ENCODE data around the gene PCDHGA9. TPM values are rescaled to one million over a fixed set of nuclear protein-coding genes. Genes with fewer than 3 reads are reported as not detected.
A peak's percentile ranks its signal among the peaks of the same experiment; 100 is the strongest.
"Not testable (repeated sequence)": the region's sequence is repeated elsewhere in the genome, so short reads cannot be mapped to it uniquely, and the experiment has no call there.

The PCDHGA9 gene
- total and polyA plus RNA-seq, 2 donors, result 0.66 to 0.75 TPM

GRCh38 chr5:141393267-141393666 lies 9.3 kb upstream of the PCDHGA9 start:
- no peak for DNase-seq (ENCODE audit: low read depth in 6 of 9, low spot score in 9 of 9)
- Histone ChIP-seq H3K9me3 (ENCODE audit: control insufficient read depth in 2 of 2, insufficient read depth in 1 of 2, low read length in 1 of 2) (peaks cover 11 to 36% of the 10 kb centered on the region in 2 donors), H3K27me3 (ENCODE audit: control insufficient read depth in 2 of 2, insufficient read depth in 1 of 2, low read length in 1 of 2) (peaks cover 0 to 69% of the 10 kb centered on the region in 2 donors), H3K36me3 (ENCODE audit: control insufficient read depth in 2 of 2, insufficient read depth in 2 of 2, low read length in 1 of 2) (no peaks in the 10 kb centered on the region), H3K4me3 (ENCODE audit: low read length in 2 of 2) (no peak overlapping the region), H3K27ac (ENCODE audit: low read depth in 1 of 2, low read length in 1 of 2) (no peak overlapping the region), H3K4me1 (ENCODE audit: control insufficient read depth in 2 of 2, insufficient read depth in 2 of 2, low read length in 2 of 2) (no peaks in the 10 kb centered on the region)
- 45% methylated on average over 21 of the region's 21 CpGs for WGBS

GRCh38 chr5:141394401-141395187 lies 8.0 kb upstream of the PCDHGA9 start:
- H3K27ac ChIP-seq (ENCODE audit: low read depth in 1 of 2, low read length in 1 of 2); H3K4me3 ChIP-seq (ENCODE audit: low read length in 2 of 2); DNase-seq (ENCODE audit: low read depth in 6 of 9, low spot score in 9 of 9); H3K36me3 ChIP-seq (ENCODE audit: control insufficient read depth in 2 of 2, insufficient read depth in 2 of 2, low read length in 1 of 2); H3K4me1 ChIP-seq (ENCODE audit: control insufficient read depth in 2 of 2, insufficient read depth in 2 of 2, low read length in 2 of 2): not testable (repeated sequence)
- peaks cover 13 to 34% of the 10 kb centered on the region in 2 donors for H3K9me3 ChIP-seq (ENCODE audit: control insufficient read depth in 2 of 2, insufficient read depth in 1 of 2, low read length in 1 of 2)
- peaks cover 0 to 69% of the 10 kb centered on the region in 2 donors for H3K27me3 ChIP-seq (ENCODE audit: control insufficient read depth in 2 of 2, insufficient read depth in 1 of 2, low read length in 1 of 2)
- 45% methylated on average over 44 of the region's 53 CpGs for WGBS

DNA sequence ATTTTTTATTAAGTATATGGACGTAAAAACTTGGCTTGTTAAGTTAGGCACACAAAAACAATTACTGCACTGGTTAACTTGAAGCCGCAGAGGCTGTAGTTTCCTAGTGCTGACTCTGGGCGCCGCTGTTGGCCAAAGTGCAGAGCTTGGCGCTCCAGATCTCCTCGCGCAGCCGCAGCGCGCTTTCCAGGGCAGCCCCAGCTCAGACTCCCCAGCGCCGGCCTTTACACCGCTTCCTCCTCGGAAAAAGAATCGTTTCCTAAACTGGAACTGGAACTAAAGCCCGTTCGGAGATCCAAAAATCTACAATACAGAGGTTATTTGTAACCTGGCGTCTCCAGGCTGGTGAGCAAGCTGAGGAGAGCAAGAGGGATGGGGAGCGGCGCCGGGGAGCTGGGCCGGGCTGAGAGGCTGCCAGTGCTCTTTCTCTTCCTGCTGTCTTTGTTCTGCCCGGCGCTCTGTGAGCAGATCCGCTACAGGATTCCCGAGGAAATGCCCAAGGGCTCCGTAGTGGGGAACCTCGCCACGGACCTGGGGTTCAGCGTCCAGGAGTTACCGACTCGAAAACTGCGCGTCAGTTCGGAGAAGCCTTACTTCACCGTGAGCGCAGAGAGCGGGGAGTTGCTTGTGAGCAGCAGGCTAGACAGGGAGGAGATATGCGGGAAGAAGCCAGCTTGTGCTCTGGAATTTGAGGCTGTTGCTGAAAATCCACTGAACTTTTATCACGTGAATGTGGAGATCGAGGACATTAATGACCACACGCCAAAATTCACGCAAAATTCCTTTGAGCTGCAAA lies 4.6 kb upstream of the PCDHGA9 start, which contains the start of gene PCDHGB5:
Gene PCDHGB5, plus strand, starts transcription at position 192 of the 796 bp plus-strand sequence. Its CDS starts 181 bp downstream, at position 373.
- peak within 1 kb of the TSS in 1 of 2 donors; percentile 8 for H3K4me3 ChIP-seq (ENCODE audit: low read length in 2 of 2)
- H3K27me3 ChIP-seq (ENCODE audit: control insufficient read depth in 2 of 2, insufficient read depth in 1 of 2, low read length in 1 of 2), result peaks cover 2 to 67% of the 10 kb centered on the region in 2 donors
- 14% methylated on average over 25 of the region's 43 CpGs for WGBS
- peak in 1 of 9 donors; percentile 32 for DNase-seq (ENCODE audit: low read depth in 6 of 9, low spot score in 9 of 9)
- peaks cover 11 to 36% of the 10 kb centered on the region in 2 donors for H3K9me3 ChIP-seq (ENCODE audit: control insufficient read depth in 2 of 2, insufficient read depth in 1 of 2, low read length in 1 of 2)
- H3K27ac ChIP-seq (ENCODE audit: low read depth in 1 of 2, low read length in 1 of 2); H3K4me1 ChIP-seq (ENCODE audit: control insufficient read depth in 2 of 2, insufficient read depth in 2 of 2, low read length in 2 of 2); H3K36me3 ChIP-seq (ENCODE audit: control insufficient read depth in 2 of 2, insufficient read depth in 2 of 2, low read length in 1 of 2): not testable (repeated sequence)

DNA sequence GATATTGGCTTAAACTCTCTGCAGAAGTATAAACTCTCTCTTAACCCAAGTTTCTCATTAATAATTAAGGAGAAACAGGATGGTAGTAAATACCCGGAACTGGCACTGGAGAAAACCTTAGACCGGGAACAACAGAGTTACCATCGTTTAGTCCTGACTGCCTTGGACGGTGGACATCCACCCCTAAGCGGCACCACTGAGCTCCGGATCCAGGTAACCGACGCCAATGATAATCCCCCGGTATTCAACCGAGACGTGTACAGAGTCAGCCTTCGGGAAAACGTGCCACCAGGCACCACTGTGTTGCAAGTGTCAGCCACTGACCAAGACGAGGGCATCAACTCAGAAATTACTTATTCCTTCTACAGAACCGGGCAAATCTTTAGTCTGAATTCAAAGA lies 4.0 kb upstream of the PCDHGA9 start:
- H3K4me3 ChIP-seq (ENCODE audit: low read length in 2 of 2), result no peak overlapping the region
- peaks cover 2 to 67% of the 10 kb centered on the region in 2 donors for H3K27me3 ChIP-seq (ENCODE audit: control insufficient read depth in 2 of 2, insufficient read depth in 1 of 2, low read length in 1 of 2)
- DNase-seq (ENCODE audit: low read depth in 6 of 9, low spot score in 9 of 9), result no peak
- no peak overlapping the region for H3K27ac ChIP-seq (ENCODE audit: low read depth in 1 of 2, low read length in 1 of 2)
- no peaks in the 10 kb centered on the region for H3K36me3 ChIP-seq (ENCODE audit: control insufficient read depth in 2 of 2, insufficient read depth in 2 of 2, low read length in 1 of 2)
- 28% methylated on average over 15 of the region's 15 CpGs for WGBS
- no peaks in the 10 kb centered on the region for H3K4me1 ChIP-seq (ENCODE audit: control insufficient read depth in 2 of 2, insufficient read depth in 2 of 2, low read length in 2 of 2)
- peaks cover 8 to 37% of the 10 kb centered on the region in 2 donors for H3K9me3 ChIP-seq (ENCODE audit: control insufficient read depth in 2 of 2, insufficient read depth in 1 of 2, low read length in 1 of 2)

DNA sequence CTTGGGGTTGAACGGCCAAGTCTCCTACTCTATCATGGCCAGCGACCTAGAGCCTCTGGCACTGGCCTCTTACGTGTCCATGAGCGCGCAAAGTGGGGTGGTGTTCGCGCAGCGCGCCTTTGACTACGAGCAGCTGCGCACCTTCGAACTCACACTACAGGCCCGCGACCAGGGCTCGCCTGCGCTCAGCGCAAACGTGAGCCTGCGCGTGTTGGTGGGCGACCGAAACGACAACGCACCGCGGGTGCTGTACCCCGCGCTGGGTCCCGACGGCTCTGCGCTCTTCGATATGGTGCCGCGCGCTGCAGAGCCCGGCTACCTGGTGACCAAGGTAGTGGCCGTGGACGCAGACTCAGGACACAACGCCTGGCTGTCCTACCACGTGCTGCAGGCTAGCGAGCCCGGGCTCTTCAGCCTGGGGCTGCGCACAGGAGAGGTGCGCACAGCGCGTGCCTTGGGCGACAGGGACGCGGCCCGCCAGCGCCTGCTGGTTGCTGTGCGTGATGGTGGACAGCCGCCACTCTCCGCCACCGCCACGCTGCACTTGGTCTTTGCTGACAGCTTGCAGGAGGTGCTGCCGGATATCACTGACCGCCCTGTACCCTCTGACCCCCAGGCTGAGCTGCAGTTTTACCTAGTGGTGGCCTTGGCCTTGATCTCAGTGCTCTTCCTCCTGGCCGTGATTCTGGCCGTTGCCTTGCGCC lies 2.9 kb upstream of the PCDHGA9 start:
- DNase-seq (ENCODE audit: low read depth in 6 of 9, low spot score in 9 of 9), result no peak
- H3K9me3 ChIP-seq (ENCODE audit: control insufficient read depth in 2 of 2, insufficient read depth in 1 of 2, low read length in 1 of 2), result peaks cover 4 to 28% of the 10 kb centered on the region in 2 donors
- no peak overlapping the region for H3K4me3 ChIP-seq (ENCODE audit: low read length in 2 of 2)
- 38% methylated on average over 61 of the region's 61 CpGs for WGBS
- no peaks in the 10 kb centered on the region for H3K36me3 ChIP-seq (ENCODE audit: control insufficient read depth in 2 of 2, insufficient read depth in 2 of 2, low read length in 1 of 2)
- no peak overlapping the region for H3K27ac ChIP-seq (ENCODE audit: low read depth in 1 of 2, low read length in 1 of 2)
- no peaks in the 10 kb centered on the region for H3K4me1 ChIP-seq (ENCODE audit: control insufficient read depth in 2 of 2, insufficient read depth in 2 of 2, low read length in 2 of 2)
- peaks cover 2 to 67% of the 10 kb centered on the region in 2 donors for H3K27me3 ChIP-seq (ENCODE audit: control insufficient read depth in 2 of 2, insufficient read depth in 1 of 2, low read length in 1 of 2)

- no peak for DNase-seq (ENCODE audit: low read depth in 6 of 9, low spot score in 9 of 9)
- WGBS, result 37% methylated on average over 22 of the region's 22 CpGs
- Histone ChIP-seq H3K9me3 (ENCODE audit: control insufficient read depth in 2 of 2, insufficient read depth in 1 of 2, low read length in 1 of 2) (peaks cover 7 to 34% of the 10 kb centered on the region in 2 donors), H3K4me3 (ENCODE audit: low read length in 2 of 2) (no peak overlapping the region), H3K36me3 (ENCODE audit: control insufficient read depth in 2 of 2, insufficient read depth in 2 of 2, low read length in 1 of 2) (no peaks in the 10 kb centered on the region), H3K4me1 (ENCODE audit: control insufficient read depth in 2 of 2, insufficient read depth in 2 of 2, low read length in 2 of 2) (no peaks in the 10 kb centered on the region), H3K27ac (ENCODE audit: low read depth in 1 of 2, low read length in 1 of 2) (no peak overlapping the region), H3K27me3 (ENCODE audit: control insufficient read depth in 2 of 2, insufficient read depth in 1 of 2, low read length in 1 of 2) (peaks cover 5 to 70% of the 10 kb centered on the region in 2 donors)
Observed at GRCh38 chr5:141403387-141403786, 809 bp downstream of the PCDHGA9 start.

- H3K27me3 ChIP-seq (ENCODE audit: control insufficient read depth in 2 of 2, insufficient read depth in 1 of 2, low read length in 1 of 2), result peaks cover 19 to 79% of the 10 kb centered on the region in 2 donors
- H3K27ac ChIP-seq (ENCODE audit: low read depth in 1 of 2, low read length in 1 of 2); H3K4me1 ChIP-seq (ENCODE audit: control insufficient read depth in 2 of 2, insufficient read depth in 2 of 2, low read length in 2 of 2); H3K36me3 ChIP-seq (ENCODE audit: control insufficient read depth in 2 of 2, insufficient read depth in 2 of 2, low read length in 1 of 2): not testable (repeated sequence)
- H3K9me3 ChIP-seq (ENCODE audit: control insufficient read depth in 2 of 2, insufficient read depth in 1 of 2, low read length in 1 of 2), result peaks cover 13 to 32% of the 10 kb centered on the region in 2 donors
- 17% methylated on average over 51 of the region's 51 CpGs for WGBS
- DNase-seq (ENCODE audit: low read depth in 6 of 9, low spot score in 9 of 9), result peak in 1 of 9 donors; percentile 46
- H3K4me3 ChIP-seq (ENCODE audit: low read length in 2 of 2), result peak within 1 kb of the TSS in 1 of 2 donors; percentile 25
Observed at GRCh38 chr5:141407790-141408505, 5.4 kb downstream of the PCDHGA9 start, which contains the start of gene PCDHGB6. Gene PCDHGB6, plus strand, starts transcription at chr5:141408021. Its CDS starts 182 bp downstream, at chr5:141408203.

DNA sequence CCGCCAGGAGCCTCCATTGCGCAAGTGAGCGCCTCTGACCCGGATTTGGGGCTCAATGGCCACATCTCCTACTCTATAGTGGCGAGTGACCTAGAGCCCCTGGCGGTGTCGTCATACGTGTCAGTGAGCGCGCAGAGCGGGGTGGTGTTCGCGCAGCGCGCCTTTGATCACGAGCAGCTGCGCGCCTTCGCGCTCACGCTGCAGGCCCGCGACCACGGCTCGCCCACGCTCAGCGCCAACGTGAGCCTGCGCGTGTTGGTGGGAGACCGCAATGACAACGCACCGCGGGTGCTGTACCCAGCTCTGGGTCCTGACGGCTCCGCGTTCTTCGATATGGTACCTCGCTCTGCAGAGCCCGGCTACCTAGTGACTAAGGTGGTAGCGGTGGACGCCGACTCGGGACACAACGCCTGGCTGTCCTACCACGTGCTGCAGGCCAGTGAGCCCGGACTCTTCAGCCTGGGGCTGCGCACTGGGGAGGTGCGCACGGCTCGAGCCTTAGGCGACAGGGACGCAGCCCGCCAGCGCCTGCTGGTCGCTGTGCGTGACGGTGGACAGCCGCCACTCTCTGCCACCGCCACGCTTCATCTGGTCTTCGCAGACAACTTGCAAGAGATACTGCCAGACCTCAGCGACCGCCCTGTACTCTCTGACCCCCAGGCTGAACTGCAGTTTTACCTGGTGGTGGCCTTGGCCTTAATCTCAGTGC lies 7.2 kb downstream of the PCDHGA9 start:
- WGBS, result 35% methylated on average over 64 of the region's 64 CpGs
- peaks cover 0 to 4% of the 10 kb centered on the region in 2 donors for H3K4me1 ChIP-seq (ENCODE audit: control insufficient read depth in 2 of 2, insufficient read depth in 2 of 2, low read length in 2 of 2)
- no peak overlapping the region for H3K27ac ChIP-seq (ENCODE audit: low read depth in 1 of 2, low read length in 1 of 2)
- H3K36me3 ChIP-seq (ENCODE audit: control insufficient read depth in 2 of 2, insufficient read depth in 2 of 2, low read length in 1 of 2), result no peaks in the 10 kb centered on the region
- peaks cover 13 to 34% of the 10 kb centered on the region in 2 donors for H3K9me3 ChIP-seq (ENCODE audit: control insufficient read depth in 2 of 2, insufficient read depth in 1 of 2, low read length in 1 of 2)
- H3K4me3 ChIP-seq (ENCODE audit: low read length in 2 of 2), result no peak overlapping the region
- H3K27me3 ChIP-seq (ENCODE audit: control insufficient read depth in 2 of 2, insufficient read depth in 1 of 2, low read length in 1 of 2), result peaks cover 31 to 79% of the 10 kb centered on the region in 2 donors
- no peak for DNase-seq (ENCODE audit: low read depth in 6 of 9, low spot score in 9 of 9)

All from thymus (tissue), 11 donors.